Tibial artery (tissue), 4 donors: ENCODE measurements around the gene LRRC31.

Source experiments
- DNase-seq, 2 donors: peaks; one replicate each; pipeline ENCODE4 v3.0.0-alpha.2; 2019
- H3K27ac ChIP-seq, 2 donors: fragments of 200-600 bp; sonication (generic) in 1 of 2; 1 replicate in 1 of 2; 2 replicates in 1 of 2; pipeline ENCODE4 v1.5.1; 2018 to 2019; ENCODE audit warnings: mild to moderate bottlenecking in 1 of 2
- H3K27me3 ChIP-seq, 2 donors: fragments of 200-600 bp; sonication (generic) in 1 of 2; one replicate each; pipeline versions ENCODE4 v1.5.1 to v1.6.0; 2016 to 2019
- H3K36me3 ChIP-seq, 3 donors: fragments of 200-600 bp; sonication (generic) in 2 of 3; one replicate each; pipeline ENCODE4 v1.5.1; 2016 to 2019; ENCODE audit warnings: mild to moderate bottlenecking in 2 of 3
- H3K4me1 ChIP-seq, 4 donors: fragments of 200-600 bp; sonication (generic) in 2 of 4; 1 replicate in 3 of 4; 2 replicates in 1 of 4; pipeline ENCODE4 v1.5.1; 2016 to 2019
- H3K4me3 ChIP-seq, 2 donors: fragments of 200-600 bp; sonication (generic) in 1 of 2; 1 replicate in 1 of 2; 2 replicates in 1 of 2; pipeline ENCODE4 v1.5.1; 2018 to 2019; ENCODE audit warnings: mild to moderate bottlenecking in 2 of 2
- H3K9me3 ChIP-seq, 3 donors: fragments of 200-600 bp; sonication (generic) in 1 of 3; one replicate each; pipeline ENCODE4 v1.5.1; 2016 to 2019
- intact Hi-C: fragments of 100-400 bp; cut with DNase I; formaldehyde crosslinking; loops from one replicate; pipeline ENCODE4 v1.15.0; 2023; ENCODE audit warnings: low total_unique reads
- TF ChIP-seq, protein P1 (sequence below), 2 experiments: fragments of 200-600 bp in 1 of 2; fragments of 450-650 bp in 1 of 2; IDR thresholded peaks; one replicate each; pipeline ENCODE4 v1.5.1; 2017 to 2019; ENCODE audit warnings: antibody characterized with exemption in 2 of 2, mild to moderate bottlenecking in 1 of 2, moderate library complexity in 1 of 2

Gene LRRC31

DNA sequence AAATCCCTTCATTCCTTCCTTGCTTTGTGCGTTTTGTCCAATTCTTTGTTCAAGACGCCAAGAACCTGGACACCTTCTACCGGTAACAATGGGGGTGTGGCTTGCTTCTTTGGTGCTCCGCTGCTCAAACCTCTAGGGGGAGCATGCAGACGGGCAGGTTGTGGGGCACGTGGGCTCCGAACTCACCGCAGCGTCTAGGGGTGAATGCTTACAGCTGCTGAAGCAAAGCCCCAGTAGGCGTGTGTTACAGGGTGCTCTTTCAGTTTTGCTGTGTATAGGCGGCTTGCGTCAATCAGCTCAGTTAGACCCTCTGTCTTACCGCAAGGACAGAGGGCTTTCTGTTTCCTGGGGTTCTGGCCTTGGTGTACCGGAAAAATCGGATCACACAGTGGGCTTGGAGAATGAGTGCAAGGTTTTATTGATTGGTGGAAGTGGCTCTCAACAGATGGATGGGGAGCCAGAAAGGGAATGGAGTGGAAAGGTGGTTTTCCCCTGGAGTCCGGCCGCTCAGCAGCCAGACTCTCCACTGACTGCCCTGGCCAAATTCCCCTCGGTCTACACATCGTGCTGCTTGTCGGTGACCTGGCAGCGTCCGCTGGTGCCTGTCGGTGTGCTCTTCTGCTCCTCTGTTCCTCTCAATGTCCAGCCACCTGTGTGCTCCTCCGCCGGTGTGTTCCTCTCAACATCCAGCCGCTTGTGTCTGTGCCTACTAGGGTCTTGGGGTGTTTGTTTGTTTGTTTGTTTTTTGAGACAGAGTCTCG lies 55.8 kb downstream of the LRRC31 start:
- Histone ChIP-seq H3K27ac (no peak overlapping the region), H3K4me1 (peaks cover 0 to 30% (median 10%) of the 10 kb centered on the region in 4 donors), H3K9me3 (peaks cover 0 to 7% (median 0%) of the 10 kb centered on the region in 3 donors), H3K36me3 (no peaks in the 10 kb centered on the region), H3K27me3 (no peaks in the 10 kb centered on the region), H3K4me3 (peak overlapping the region; percentile 64 to 72)
- no peak for DNase-seq
- TF ChIP-seq, protein P1, sequence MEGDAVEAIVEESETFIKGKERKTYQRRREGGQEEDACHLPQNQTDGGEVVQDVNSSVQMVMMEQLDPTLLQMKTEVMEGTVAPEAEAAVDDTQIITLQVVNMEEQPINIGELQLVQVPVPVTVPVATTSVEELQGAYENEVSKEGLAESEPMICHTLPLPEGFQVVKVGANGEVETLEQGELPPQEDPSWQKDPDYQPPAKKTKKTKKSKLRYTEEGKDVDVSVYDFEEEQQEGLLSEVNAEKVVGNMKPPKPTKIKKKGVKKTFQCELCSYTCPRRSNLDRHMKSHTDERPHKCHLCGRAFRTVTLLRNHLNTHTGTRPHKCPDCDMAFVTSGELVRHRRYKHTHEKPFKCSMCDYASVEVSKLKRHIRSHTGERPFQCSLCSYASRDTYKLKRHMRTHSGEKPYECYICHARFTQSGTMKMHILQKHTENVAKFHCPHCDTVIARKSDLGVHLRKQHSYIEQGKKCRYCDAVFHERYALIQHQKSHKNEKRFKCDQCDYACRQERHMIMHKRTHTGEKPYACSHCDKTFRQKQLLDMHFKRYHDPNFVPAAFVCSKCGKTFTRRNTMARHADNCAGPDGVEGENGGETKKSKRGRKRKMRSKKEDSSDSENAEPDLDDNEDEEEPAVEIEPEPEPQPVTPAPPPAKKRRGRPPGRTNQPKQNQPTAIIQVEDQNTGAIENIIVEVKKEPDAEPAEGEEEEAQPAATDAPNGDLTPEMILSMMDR (IDR thresholded peaks at IDR 0.05) = no peak
- intact Hi-C loops = no loop called here

DNA sequence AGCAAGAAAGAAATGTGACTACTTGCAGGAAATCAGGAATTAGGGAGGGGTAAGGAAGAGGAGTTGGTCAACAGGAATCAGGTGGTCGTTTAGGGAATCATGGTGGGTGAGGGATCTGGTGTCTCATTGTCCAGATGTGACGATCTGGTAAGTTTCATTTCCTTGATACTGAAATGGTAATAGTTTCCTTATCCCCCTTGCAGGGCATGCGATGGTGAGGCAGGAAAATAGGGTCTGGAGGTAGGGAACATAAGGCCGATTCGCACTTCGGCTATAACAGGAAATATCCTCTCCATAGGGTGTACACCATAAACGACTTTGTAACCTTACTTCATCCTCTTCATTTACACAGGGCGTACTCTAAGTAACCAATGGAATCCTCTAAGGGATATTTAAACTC lies 56.5 kb downstream of the LRRC31 start:
- no peak for DNase-seq
- H3K4me1 ChIP-seq = peaks cover 0 to 30% (median 10%) of the 10 kb centered on the region in 4 donors
- H3K27me3 ChIP-seq = no peaks in the 10 kb centered on the region
- no peaks in the 10 kb centered on the region for H3K36me3 ChIP-seq
- H3K27ac ChIP-seq = no peak overlapping the region
- peak overlapping the region; percentile 64 to 72 for H3K4me3 ChIP-seq
- intact Hi-C loops = no loop called here
- TF ChIP-seq, protein P1 (IDR thresholded peaks at IDR 0.05) = no peak
- peaks cover 0 to 7% (median 0%) of the 10 kb centered on the region in 3 donors for H3K9me3 ChIP-seq

DNA sequence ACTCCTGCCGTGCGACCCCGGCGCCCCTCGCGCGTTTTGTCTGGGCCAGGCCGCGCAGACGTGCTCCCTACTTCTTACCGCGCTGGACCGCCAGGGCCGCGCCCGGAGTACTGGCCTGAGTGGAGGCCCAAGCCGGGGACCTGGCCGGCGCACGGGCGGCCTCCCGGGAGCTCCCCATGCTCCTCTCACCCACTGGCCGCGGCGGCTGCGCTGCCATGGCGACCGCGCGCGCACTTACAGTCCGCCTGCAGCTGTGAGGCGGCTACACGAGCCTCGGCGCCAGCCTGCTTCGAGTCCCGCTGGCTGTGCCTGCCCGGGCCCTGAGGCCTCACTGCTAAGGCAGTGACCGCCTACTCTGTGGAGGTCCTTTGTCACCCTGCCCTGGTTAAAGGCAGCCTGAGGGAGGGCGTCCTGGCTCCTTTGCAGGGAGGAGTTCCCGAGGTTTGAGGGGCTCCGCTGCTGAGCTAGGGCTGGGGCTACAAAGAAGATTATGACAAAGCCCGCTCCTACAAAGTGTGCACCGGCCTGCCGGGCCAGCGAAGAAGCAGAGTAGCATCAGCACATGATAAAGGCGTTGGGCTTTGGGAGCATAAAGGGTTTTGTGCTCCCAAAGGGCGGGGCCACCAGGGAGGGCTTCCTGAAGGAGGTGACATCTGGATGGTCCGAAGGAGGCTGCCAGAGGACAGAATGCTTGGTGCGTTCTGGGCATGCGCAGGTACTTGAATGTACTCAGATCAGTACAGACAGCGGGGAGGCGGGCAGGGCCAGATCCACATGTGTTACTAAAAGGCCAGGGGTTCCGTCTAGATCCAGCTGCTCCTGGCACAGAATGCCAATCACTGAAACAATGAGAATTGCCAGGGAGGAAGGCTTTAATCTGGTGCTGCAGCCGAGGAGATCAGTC lies 57.2 kb downstream of the LRRC31 start, which contains the start of the genes LRRC34 and LRRIQ4:
Gene LRRC34, minus strand, starts transcription at position 573 of the 904 bp plus-strand sequence. Its CDS starts 356 bp downstream, at position 217.
Gene LRRIQ4, plus strand, starts transcription at position 539 of the 904 bp plus-strand sequence. CDS start 9,052 bp downstream, outside the sequence.
- intact Hi-C loops = no loop called here
- Histone ChIP-seq H3K36me3 (no peaks in the 10 kb centered on the region), H3K9me3 (peaks cover 0 to 7% (median 0%) of the 10 kb centered on the region in 3 donors), H3K4me1 (peaks cover 0 to 30% (median 10%) of the 10 kb centered on the region in 4 donors), H3K27ac (peak within 1 kb of the TSS; percentile 78), H3K4me3 (peak within 1 kb of the TSS; percentile 64 to 72), H3K27me3 (no peaks in the 10 kb centered on the region)
- TF ChIP-seq, protein P1 (IDR thresholded peaks at IDR 0.05) = peak; percentile 4 to 16
- peak; percentile 74 to 82 for DNase-seq

DNA sequence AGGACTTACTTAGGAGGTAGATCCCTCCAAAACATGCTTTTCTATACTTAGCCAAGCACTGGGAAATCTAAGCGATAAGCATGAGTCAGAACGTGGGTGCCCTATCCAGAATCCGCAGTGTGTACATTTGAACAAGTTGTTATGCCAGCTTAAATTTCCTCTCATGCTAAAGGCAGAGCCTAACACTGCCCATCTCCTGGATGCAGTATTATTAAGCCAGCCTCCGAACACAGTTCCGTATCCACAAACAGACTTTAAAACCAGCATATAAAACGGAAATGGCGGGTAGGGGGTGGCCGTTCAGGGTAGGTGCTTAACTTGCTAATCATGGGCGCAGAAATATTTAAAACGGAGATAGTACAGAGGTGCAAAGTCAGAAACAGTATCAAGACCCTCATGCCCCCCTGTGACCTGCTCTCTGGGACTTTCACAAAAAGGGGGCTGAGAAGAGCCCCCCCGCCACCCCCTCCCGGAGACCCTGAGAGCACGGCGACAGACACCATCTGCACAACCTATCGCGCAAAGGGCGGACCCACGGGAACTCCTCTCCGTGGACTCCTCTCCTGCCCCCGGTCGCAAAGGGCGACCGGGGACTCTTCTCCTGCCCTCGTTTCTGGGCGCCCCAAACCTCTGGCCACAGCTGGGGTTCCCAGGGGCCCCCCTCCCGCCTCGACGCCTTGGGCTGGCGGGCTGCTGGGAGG lies 58.0 kb downstream of the LRRC31 start:
- no peaks in the 10 kb centered on the region for H3K27me3 ChIP-seq
- DNase-seq = no peak

More for the DNA sequence above, 58.0 kb downstream of the LRRC31 start:
- Histone ChIP-seq H3K4me1 (peaks cover 0 to 30% (median 10%) of the 10 kb centered on the region in 4 donors), H3K27ac (peak overlapping the region; percentile 78), H3K4me3 (peak overlapping the region; percentile 64 to 72), H3K9me3 (peaks cover 0 to 7% (median 0%) of the 10 kb centered on the region in 3 donors), H3K36me3 (no peaks in the 10 kb centered on the region)
- intact Hi-C loops = no loop called here
- TF ChIP-seq, protein P1 (IDR thresholded peaks at IDR 0.05) = no peak
